Keratinocyte (primary cell): ENCODE data around the gene SIDT1.

Experiments
- EZH2 ChIP-seq: IDR thresholded peaks from one replicate; pipeline ENCODE4 v1.6.1; 2012; ENCODE audit warnings: inconsistent platforms, mild to moderate bottlenecking, low read length, moderate library complexity
- TF ChIP-seq, protein P1 (sequence below), 3 experiments: IDR thresholded peaks in 1 of 3; conservative IDR thresholded peaks in 1 of 3; optimal IDR thresholded peaks in 1 of 3; 2 replicates in 2 of 3; 3 replicates in 1 of 3; pipeline versions ENCODE3 to v1.5.1; 2011; ENCODE audit warnings: low read length in 3 of 3, mild to moderate bottlenecking in 3 of 3, moderate library complexity in 2 of 3, control low read depth in 1 of 3, inconsistent platforms in 1 of 3; ENCODE audit not compliant: insufficient read depth in 2 of 3; ENCODE audit errors: extremely low read depth in 1 of 3

DNA sequence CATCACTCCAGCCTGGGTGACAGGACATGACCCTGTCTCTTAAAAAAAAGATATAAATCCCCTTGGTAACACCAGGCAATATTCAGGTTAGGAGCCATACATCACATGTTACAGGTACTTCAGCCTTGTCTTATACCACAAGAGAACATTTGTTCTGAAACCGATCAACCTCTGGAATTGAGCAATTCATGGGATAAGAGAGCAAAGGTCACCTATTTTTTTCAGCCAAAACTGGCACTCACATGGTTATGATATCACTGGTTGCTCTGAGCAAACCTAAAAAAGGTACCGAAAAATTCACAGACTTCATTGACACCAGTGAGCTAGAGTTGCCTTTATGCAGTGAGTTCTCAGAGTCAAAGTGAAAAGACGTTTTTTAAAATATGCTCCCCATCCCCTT is 26.5 kb upstream of the SIDT1 start:
- TF ChIP-seq, protein P1, sequence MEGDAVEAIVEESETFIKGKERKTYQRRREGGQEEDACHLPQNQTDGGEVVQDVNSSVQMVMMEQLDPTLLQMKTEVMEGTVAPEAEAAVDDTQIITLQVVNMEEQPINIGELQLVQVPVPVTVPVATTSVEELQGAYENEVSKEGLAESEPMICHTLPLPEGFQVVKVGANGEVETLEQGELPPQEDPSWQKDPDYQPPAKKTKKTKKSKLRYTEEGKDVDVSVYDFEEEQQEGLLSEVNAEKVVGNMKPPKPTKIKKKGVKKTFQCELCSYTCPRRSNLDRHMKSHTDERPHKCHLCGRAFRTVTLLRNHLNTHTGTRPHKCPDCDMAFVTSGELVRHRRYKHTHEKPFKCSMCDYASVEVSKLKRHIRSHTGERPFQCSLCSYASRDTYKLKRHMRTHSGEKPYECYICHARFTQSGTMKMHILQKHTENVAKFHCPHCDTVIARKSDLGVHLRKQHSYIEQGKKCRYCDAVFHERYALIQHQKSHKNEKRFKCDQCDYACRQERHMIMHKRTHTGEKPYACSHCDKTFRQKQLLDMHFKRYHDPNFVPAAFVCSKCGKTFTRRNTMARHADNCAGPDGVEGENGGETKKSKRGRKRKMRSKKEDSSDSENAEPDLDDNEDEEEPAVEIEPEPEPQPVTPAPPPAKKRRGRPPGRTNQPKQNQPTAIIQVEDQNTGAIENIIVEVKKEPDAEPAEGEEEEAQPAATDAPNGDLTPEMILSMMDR (optimal IDR thresholded peaks at IDR 0.05 in 1 of 3, IDR thresholded peaks at IDR 0.05 in 1 of 3, conservative IDR thresholded peaks at IDR 0.05 in 1 of 3; ENCODE audit: extremely low read depth in 1 of 3, insufficient read depth in 2 of 3, low read length in 3 of 3), result no peak
- no peak for TF ChIP-seq EZH2
